ENCODE data around the gene NUP210. TPM values are rescaled to one million over a fixed set of nuclear protein-coding genes. Genes with fewer than 3 reads are reported as not detected.

The NUP210 gene
- total and polyA plus RNA-seq, 8 donors = 16.0 to 23.5 (median 18.1) TPM

DNA sequence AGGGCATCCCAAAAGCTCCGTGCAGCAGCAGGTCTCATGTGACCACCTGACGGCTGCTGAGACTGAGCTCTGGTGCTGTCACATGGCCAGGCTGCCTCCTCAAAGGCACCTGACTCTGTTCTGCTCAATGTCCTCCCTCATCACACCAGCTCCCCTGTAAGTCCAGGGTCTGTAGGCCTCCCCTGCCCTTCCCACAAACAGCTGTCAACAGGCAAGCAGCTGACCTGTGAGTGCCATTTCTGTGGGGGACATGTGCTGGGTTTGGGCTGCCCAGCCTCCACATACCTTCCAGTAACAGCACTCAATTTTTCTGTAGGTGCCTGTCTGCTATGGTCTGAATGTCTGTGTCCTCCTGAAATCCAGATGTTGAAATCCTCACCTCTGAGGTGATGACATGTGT, 11.2 kb downstream of the NUP210 start:
- ATAC-seq = no peak
- intact Hi-C loops (cut with DNase I) = no loop called here

GRCh38 chr3:13407926-13408325, 12.2 kb downstream of the NUP210 start:
- H3K27me3 ChIP-seq = no peaks in the 10 kb centered on the region
- peaks cover 0 to under 1% of the 10 kb centered on the region in 2 donors for H3K4me1 ChIP-seq

More for the DNA sequence above, 11.2 kb downstream of the NUP210 start:
- H3K36me3 ChIP-seq = no peaks in the 10 kb centered on the region
- peaks cover 0 to 10% of the 10 kb centered on the region in 2 donors for H3K4me1 ChIP-seq
- no peak for DNase-seq
- H3K27ac ChIP-seq = no peak overlapping the region
- H3K4me3 ChIP-seq = no peak overlapping the region
- TF ChIP-seq, protein P1, sequence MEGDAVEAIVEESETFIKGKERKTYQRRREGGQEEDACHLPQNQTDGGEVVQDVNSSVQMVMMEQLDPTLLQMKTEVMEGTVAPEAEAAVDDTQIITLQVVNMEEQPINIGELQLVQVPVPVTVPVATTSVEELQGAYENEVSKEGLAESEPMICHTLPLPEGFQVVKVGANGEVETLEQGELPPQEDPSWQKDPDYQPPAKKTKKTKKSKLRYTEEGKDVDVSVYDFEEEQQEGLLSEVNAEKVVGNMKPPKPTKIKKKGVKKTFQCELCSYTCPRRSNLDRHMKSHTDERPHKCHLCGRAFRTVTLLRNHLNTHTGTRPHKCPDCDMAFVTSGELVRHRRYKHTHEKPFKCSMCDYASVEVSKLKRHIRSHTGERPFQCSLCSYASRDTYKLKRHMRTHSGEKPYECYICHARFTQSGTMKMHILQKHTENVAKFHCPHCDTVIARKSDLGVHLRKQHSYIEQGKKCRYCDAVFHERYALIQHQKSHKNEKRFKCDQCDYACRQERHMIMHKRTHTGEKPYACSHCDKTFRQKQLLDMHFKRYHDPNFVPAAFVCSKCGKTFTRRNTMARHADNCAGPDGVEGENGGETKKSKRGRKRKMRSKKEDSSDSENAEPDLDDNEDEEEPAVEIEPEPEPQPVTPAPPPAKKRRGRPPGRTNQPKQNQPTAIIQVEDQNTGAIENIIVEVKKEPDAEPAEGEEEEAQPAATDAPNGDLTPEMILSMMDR (IDR thresholded peaks at IDR 0.05) = no peak
- no peaks in the 10 kb centered on the region for H3K27me3 ChIP-seq
- peaks cover 0 to 15% of the 10 kb centered on the region in 2 donors for H3K9me3 ChIP-seq

GRCh38 chr3:13407475-13407874, 12.6 kb downstream of the NUP210 start:
- no peak for DNase-seq
- no peak overlapping the region for H3K4me3 ChIP-seq
- no peaks in the 10 kb centered on the region for H3K36me3 ChIP-seq
- peaks cover 0 to 20% of the 10 kb centered on the region in 2 donors for H3K9me3 ChIP-seq
- TF ChIP-seq, protein P1 (IDR thresholded peaks at IDR 0.05) = no peak
- H3K4me1 ChIP-seq = no peaks in the 10 kb centered on the region
- no peaks in the 10 kb centered on the region for H3K27me3 ChIP-seq
- no peak for ATAC-seq
- no peak overlapping the region for H3K27ac ChIP-seq
- intact Hi-C loops (cut with DNase I) = no loop called here

More at GRCh38 chr3:13407926-13408325, 12.2 kb downstream of the NUP210 start:
- TF ChIP-seq, protein P1 (IDR thresholded peaks at IDR 0.05) = no peak
- DNase-seq (no peak), ATAC-seq (no peak)
- H3K36me3 ChIP-seq = no peaks in the 10 kb centered on the region
- intact Hi-C loops (cut with DNase I) = no loop called here
- no peak overlapping the region for H3K27ac ChIP-seq
- H3K4me3 ChIP-seq = no peak overlapping the region
- peaks cover 0 to 20% of the 10 kb centered on the region in 2 donors for H3K9me3 ChIP-seq

GRCh38 chr3:13406190-13406589, 13.9 kb downstream of the NUP210 start:
- no peak overlapping the region for H3K4me3 ChIP-seq
- TF ChIP-seq, protein P1 (IDR thresholded peaks at IDR 0.05) = no peak
- intact Hi-C loops (cut with DNase I) = no loop called here
- H3K27me3 ChIP-seq = no peaks in the 10 kb centered on the region
- H3K36me3 ChIP-seq = no peaks in the 10 kb centered on the region
- H3K27ac ChIP-seq = no peak overlapping the region
- H3K9me3 ChIP-seq = peaks cover 0 to 20% of the 10 kb centered on the region in 2 donors
- no peaks in the 10 kb centered on the region for H3K4me1 ChIP-seq
- ATAC-seq = no peak
- DNase-seq = no peak

DNA sequence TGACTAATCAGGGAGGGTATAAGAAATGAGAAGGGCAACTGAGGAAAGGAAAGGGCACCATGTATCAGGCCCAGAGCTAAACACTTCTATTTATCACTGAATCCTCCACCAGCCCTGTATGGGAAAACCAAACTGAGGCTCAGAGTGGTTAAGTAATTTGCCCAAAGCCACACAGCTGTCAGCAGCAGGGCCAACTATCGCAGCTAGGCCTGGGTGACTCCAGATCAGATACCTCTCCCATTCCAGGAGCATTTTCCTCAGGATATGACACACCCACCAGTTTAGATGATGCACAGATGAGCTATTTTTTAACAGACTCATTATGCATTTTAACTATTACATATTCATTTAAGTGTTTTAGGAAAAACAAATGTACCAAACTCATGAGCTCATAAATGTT, 14.5 kb downstream of the NUP210 start:
- intact Hi-C loops (cut with DNase I) = no loop called here
- TF ChIP-seq, protein P1 (IDR thresholded peaks at IDR 0.05) = no peak
- DNase-seq = no peak
- no peaks in the 10 kb centered on the region for H3K36me3 ChIP-seq
- no peak for ATAC-seq
- H3K9me3 ChIP-seq = peaks cover 0 to 20% of the 10 kb centered on the region in 2 donors
- H3K27ac ChIP-seq = no peak overlapping the region
- no peak overlapping the region for H3K4me3 ChIP-seq
- no peaks in the 10 kb centered on the region for H3K27me3 ChIP-seq
- no peaks in the 10 kb centered on the region for H3K4me1 ChIP-seq
